Activated CD8-positive, alpha-beta memory T cell treated with anti-CD3 and anti-CD28 coated beads, Interleukin-2, amount 50 U/mL, for 1 hour (primary cell): ENCODE data around the gene RRM2.
"Not testable (repeated sequence)": the region's sequence is repeated elsewhere in the genome, so short reads cannot be mapped to it uniquely, and the experiment has no call there.

Source experiments
- DNase-seq: peaks from one replicate; pipeline ENCODE4 v3.0.0-alpha.2; 2020; ENCODE audit errors: extremely low read depth

Gene RRM2

GRCh38 chr2:10132043-10132575 is 9.6 kb downstream of the RRM2 start:
- no peak for DNase-seq

DNA sequence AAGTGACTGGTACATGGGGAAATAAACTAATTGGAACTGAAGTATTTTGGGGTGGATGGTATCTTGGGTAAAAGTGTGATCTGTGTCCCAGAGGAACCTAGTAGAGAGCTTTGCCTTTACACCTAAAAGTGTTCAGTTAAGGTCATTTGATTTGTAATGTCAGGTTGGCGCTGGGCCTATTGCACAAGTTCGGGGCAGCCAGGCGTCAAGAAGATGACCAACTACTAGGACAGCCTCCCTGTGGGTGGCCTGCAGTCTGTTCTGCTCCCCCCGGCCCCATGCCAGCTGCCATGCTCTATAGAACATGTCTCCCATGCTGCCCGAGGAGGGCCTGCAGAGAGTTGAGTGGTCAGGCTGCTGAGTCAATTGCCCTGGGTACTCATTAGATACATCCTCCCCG is 10.1 kb downstream of the RRM2 start:
- DNase-seq, result no peak

GRCh38 chr2:10132996-10133647 is 10.6 kb downstream of the RRM2 start:
- DNase-seq, result no peak

DNA sequence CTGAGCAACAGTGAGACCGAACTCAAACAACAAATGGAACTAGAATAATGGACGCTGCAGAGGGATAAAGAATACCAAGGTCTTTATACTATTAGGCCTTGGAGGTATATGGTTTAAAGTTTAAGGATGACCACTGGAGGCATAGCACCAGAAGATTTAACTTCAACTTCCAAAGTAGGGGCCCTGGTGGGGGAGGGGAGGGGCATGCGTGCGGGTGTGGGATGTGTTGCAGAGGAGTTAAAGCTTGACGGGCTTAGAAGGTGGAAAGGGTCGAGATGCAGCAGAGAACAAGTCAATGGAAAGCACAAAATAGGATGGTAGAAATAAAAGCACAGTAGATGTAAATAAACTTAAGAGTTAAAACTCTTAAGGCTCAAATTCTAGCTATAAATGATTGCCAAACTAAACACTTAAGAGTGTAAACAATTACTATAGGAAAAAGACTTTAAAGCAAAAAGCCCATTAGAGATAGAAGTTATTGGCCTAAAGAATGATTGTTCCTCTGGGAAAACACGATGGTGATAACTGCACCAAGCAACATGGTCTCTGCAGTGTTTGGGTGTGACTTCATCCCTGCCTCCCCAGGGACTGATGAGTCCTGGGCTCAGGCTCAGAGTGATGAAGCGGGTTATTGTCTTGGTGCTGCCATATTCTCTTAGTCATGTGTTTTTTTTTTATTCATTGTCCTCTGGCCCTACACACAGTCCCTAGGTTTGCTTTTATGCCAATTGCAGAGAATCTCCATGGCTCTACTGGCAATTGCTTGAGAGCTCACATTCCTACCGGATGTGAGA is 13.0 kb downstream of the RRM2 start:
- DNase-seq, result no peak

GRCh38 chr2:10136101-10136934 is 13.8 kb downstream of the RRM2 start:
- DNase-seq, result no peak

DNA sequence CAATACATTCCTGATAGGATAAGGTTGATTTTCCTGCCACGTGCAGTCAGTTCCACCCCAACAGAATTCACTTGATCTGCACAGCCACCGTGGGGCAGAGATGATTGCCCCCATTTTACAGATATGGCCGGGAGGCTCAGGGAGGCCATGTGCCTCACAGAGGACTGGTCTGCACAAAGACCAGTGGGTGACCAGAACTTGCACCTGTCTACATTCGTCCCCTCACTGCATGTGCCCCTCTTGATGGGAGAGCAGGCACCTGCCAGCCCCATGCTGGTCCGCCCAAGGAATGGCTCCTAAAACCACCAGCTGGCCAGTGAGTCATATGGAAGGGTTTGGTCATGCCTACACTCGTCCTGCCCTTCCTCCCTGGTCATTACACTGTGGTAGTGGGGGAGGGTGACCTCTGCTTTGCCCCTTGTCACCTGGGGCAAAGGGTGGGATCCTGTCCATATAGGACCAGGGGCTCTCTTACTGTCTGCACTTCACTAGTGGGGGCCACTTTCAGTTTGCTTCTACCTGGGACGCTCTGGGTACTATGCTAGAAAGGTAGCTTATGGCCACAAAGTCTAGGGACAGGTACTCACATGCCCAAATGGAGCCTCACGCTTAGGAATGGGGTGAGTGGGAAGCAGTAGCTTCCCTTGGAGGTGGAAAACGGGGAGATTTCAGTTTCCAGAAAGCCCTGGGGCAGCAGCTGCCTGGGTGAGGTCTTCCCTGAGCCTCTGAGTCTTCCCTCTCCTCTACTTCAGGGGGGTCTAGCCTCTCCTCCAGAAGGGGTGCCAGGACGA is 14.7 kb downstream of the RRM2 start:
- no peak for DNase-seq

GRCh38 chr2:10139536-10139935 is 17.0 kb downstream of the RRM2 start:
- DNase-seq, result no peak

- DNase-seq, result no peak
These were observed 18.5 kb downstream of the RRM2 start for GRCh38 chr2:10140841-10141610.

- no peak for DNase-seq
These were observed 19.4 kb downstream of the RRM2 start for GRCh38 chr2:10141736-10142639.

DNA sequence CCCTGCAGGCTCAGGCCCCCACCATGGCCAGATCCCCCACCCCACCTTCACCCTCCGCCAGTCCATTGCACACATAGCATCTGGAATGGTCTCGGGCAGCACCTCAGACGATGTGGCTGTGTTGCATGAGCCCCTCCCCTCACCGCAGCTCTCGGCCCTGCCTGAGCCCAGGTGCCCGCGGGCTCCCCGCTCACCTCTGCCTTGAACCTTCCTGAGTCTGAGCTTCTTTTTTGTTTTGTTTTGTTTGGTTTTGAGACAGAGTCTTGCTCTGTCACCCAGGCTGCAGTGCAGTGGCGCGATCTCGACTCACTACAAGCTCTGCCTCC is 20.1 kb downstream of the RRM2 start:
- DNase-seq, result no peak

- no peak for DNase-seq
These were observed 22.4 kb downstream of the RRM2 start for GRCh38 chr2:10144771-10145518.

DNA sequence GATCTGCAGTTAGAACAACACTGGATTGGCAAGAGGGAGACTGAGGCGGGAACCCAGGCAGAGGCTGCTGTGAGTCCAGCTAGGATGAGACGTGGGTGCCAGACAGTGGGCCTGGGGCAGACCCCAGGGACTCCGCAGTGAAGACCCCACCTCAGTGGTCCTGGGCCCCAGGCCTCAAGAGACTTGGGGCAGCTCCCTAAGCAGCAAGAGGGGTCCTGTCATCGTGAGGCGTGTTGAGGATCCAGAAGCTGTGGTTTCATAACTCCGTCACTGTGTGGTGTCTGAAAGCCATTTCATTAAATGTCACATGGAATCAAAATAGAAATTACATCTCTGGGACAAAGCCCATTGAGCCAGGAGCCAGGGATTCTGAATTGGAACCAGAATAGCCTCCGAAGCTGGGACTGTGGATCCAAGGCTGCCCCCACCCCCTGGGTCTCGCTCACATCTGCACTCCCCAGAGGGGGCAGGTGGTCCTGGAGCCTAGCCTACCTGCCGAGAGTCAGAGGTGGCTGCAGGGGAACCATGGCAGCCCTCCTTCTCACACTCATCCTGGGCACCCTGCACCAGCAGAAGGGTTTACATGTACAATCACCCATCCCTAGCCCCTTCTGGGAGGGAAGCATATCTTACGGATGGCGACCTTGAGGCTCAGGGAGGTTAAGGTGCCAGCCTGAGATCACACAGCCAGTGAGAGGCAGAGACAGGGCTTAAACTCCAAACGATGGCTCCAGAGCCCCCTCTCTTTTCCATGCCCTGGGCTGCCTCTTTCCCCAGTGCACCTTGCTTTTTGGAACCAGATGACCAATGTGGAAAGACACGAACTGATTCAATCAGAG is 23.2 kb downstream of the RRM2 start:
- no peak for DNase-seq

- no peak for DNase-seq
These were observed 23.9 kb downstream of the RRM2 start for GRCh38 chr2:10146366-10147005.

DNA sequence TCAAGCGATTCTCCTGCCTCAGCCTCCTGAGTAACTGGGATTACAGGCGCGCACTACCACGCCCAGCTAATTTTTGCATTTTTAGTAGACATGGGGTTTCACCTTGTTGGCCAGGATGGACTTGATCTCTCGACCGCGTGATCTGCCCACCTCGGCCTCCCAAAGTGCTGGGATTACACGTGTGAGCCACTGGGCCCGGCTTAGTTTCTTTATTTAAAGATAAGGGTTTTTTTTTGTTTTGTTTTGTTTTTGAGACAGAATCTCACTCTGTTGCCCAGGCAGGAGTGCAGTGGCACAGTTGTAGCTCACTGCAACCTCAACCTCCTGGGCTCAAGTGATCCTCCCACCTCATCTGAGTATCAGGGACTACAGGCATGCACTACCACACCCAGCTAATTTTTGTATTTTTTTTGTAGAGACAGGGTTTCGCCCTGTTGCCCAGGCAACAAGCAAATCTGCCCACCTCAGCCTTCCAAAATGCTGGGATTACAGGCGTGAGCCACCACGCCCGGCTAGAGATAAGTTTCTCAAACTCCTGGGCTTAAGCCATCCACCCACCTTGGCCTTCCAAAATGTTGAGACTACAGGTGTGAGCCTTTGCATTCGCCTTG is 24.6 kb downstream of the RRM2 start:
- not testable (repeated sequence) for DNase-seq

DNA sequence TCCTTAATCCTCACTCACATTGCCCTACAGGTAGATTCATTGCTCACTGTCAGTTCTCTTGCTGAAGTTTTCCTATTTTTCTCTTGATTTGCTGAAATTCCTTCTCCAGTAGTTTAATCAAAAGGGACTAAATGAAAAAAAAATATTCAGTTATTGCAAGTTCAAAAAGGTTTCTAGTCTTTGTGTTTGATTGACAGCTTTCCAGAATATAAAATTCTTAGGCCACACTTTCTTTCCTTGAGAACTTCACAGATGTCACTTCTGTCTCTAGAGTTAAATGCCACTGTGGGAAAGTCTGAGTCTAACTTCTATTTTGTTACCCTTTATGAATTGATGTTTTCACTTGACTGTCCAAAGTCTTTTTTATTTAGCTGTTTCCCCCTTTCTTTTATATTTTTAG is 25.7 kb downstream of the RRM2 start:
- DNase-seq, result no peak

DNA sequence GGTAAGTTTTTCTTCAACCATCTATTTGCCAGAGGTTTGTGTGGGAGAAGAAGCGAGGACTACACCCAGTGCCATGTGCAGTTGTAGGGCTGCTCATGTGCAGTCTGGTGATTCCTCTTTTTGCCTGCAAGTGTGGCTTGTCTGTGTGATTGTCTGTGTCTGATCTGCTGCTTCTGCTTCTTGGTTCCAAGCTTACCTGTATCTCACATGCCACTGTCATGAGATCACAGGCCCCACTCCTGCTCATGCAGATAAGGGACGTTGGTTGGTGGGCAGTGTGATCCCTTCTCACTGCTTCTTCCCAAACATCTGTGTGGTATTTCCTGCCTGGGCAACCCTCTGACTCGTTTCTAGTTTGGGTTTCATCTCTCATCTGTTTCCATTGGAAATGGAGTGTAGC is 27.1 kb downstream of the RRM2 start:
- no peak for DNase-seq

GRCh38 chr2:10150436-10150835 is 27.9 kb downstream of the RRM2 start:
- DNase-seq, result no peak
